Hypothalamus (tissue), 51 donors: ENCODE results near the gene FHAD1.
"Not testable (repeated sequence)": the region's sequence is repeated elsewhere in the genome, so short reads cannot be mapped to it uniquely, and the experiment has no call there.

Source experiments
- DNase-seq, 51 donors: peaks; one replicate each; lab custom pipeline; 2025; lab: John Stamatoyannopoulos, UW

The FHAD1 gene

DNA sequence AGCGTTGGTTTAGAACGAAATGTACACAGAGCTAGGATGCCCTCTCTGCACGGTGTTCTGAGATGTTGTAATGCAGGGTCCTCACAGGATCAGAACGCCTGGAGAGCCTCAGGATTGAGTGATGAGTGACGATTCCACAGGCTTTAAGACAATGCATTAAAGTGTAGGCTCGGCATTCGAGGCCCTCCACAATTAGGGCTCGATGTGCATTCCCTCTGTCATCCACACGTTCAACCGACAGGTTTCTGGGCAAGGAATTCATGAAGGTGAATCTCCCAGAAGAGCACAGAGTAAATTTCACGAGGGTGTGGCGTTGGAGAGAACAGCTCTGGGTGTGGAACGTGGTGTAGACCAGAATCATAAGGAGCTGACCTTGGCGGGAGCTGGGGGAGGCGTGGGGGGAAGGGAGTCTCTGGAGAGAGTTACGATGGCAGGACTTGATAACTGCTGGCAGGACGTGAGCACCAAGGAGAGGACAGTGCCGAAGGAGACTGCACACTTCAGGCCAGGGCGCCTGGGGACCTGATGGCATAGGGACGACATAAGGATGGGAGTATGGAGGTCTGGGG is 111.6 kb downstream of the FHAD1 start:
- no peak for DNase-seq

GRCh38 chr1:15360700-15361099 is 113.7 kb downstream of the FHAD1 start:
- DNase-seq = no peak

DNA sequence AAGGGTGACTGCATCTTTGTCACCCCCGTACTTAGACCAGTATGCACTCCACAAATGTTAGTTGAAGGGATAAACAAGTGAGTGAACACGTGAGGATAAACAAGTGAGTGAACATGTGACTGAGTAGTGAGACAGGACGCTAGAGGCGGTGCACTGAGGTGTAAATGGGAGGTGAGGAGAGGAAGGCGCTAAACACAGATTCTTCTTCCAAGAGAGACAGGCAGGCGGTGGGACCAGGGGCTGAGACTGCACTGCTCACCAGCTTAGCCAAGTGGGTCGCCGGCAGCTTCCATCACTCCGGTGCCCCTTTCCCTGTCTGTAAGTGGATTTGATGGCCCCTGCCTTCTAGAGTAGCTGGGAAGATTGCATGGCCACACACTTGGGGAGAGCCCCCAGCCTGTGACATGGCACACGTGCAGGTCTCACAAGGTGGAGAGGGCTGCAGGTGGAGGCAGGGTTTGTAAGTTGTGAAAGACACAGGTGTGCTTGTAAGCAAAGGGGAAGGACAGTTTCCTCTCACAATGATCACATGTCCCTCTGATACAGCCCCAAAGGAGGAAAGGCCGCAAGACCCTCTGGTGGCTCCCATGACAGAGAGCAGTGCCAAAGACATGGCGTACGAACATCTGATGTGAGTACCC is 115.2 kb downstream of the FHAD1 start:
- no peak for DNase-seq

DNA sequence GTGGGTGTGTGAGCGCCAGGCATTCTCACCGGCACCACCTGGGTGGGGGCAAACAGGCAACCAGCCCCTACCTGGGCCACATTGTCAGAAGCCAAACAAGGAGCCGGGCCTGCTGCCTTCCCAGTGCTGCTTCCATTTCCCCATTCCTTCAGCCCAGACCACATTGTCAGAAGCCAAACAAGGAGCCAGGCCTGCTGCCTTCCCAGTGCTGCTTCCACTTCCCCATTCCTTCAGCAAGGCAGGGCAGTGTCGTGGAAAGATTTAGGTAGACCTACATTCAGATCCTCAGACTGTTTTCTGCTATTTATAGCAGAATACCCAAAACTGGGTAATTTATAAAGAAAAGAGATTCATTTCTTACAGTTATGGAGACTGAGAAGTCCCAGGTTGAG is 115.7 kb downstream of the FHAD1 start:
- DNase-seq = no peak

DNA sequence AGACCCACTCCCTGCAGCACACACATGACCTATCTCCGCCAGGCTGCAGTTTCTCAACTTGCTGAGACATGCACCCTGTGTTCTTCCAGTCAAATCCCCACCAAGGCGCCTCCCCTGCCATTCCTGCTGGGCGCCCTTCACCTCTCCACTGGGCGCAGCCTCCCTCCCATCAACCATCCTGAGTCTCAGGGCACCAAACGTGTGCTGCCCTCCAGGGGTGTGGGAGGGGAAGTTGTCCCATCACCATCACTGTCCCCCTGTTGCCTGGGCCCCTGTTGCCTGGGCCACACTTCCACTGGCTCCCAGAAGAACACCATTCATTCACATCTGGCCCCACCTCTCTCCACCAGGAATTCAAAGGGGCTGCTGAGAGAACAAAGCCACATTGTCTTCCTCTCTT is 117.7 kb downstream of the FHAD1 start:
- no peak for DNase-seq

- DNase-seq = no peak
Measured at GRCh38 chr1:15368888-15369287, 121.9 kb downstream of the FHAD1 start.

DNA sequence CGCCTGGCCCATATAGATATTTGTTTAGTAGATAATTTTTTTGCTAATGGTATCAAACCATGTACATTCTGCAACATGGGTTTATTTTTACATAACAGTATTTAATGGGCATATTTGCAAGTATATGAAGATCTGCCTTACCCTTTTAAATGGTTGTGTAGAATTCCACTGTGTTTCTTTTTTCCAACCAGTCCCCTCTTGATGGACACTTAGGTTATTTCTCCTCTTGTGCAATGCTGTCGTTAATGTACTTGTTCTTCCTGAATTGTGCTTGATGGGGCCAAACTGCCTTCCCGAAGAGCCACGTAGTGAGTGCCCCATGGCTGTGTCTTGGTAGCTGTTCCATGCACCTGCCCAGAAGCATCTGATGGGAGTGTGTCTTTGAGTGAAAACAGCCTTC is 123.2 kb downstream of the FHAD1 start:
- DNase-seq = no peak

GRCh38 chr1:15370781-15371520 is 123.9 kb downstream of the FHAD1 start:
- DNase-seq = peak in 38 of 51 donors; percentile 1 to 68 (median 34)

GRCh38 chr1:15371610-15372545 is 124.9 kb downstream of the FHAD1 start:
- peak in 1 of 51 donors; percentile 2 for DNase-seq

- DNase-seq = no peak
Measured at GRCh38 chr1:15378729-15379128, 131.7 kb downstream of the FHAD1 start.

DNA sequence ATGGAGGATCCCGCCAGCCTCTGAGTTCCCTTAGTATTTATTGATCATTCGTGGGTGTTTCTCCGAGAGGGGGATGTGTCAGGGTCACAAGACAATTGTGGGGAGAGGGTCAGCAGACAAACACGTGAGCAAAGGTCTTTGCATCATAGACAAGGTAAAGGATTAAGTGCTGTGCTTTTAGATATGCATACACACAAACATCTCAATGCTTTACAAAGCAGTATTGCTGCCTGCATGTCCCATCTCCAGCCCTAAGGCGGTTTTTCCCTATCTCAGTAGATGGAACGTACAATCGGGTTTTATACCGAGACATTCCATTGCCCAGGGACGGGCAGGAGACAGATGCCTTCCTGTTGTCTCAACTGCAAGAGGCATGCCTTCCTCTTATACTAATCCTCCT is 132.1 kb downstream of the FHAD1 start:
- not testable (repeated sequence) for DNase-seq

DNA sequence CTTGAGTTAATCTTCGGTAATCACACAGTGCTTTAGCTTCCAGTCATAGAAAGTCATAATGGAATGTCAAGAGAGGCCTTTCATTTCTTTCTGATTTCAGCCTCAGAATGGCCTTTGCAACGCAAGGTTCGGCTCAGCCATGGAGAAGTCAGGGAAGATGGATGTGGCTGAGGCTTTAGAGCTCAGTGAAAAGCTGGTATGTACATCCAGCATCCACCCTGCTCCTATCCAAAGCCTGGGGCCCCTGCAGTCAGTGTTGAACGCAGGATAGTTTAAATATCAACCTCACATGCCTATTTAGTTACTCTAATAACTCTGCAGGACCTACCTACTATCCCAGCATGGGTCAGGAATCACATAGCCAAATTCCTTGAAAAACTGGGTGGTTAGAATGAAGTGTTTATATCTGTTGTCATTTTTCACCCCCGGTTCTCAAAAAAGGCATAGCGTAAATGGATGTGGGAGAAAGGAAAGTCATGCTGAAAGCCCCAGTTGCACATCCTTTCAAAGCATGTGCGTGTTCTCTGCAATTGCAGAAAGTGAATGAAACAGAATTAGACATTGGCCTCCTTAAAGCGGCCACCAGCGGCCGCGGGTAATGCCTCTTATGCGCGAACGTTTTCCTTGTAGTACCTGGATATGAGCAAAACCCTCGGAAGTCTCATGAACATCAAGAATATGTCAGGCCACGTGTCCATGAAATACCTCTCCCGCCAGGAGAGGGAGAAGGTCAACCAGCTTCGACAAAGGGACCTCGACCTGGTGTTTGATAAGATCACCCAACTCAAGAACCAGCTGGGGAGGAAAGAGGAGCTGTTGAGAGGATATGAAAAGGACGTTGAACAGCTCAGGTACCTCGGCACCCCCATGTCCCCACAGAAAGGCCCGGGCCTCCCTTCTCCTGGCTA is 133.8 kb downstream of the FHAD1 start:
- no peak for DNase-seq

GRCh38 chr1:15381805-15382204 is 134.8 kb downstream of the FHAD1 start:
- DNase-seq = no peak

DNA sequence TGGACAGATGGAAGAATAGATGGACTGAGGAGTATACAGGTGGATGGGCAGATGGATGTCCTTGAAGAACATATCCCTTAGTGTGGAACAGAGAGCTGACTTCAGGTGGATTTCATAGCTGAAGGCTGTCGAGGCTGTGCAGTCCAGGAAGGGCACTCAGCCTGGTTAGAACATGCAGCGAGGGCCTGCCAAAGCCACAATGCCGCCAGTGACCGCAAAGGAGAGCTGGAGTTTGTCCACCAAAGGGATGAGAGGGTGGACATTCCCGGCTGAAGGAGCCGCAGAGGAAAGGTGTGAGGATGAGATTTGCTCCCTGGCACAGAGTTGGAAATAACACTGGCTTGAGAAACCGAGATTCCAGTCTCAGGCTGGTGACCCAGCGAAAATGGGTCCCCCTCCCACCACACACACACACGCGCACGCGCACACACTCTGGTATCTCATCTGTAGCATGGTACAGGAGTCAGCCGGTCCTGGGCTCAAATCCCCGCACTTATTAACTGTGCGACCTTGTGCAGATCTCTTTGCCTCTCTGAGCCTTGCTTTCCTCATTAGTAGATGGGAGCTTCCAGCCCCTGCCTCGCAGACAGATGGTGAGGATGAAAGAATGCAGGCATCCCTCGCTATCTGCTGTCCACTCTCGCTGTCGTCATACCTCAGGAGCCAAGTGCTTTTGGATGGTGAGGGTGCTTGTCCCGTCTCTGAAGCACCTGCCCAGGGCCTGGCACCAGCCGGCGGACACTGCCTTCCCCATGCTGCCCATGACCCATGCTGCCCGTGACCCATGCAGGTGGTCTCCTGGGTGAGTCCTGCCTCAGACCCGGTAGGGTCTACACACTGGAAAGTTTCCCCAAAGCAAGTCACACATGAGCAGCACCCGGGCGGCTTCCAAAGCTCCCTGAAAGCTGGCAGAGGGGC is 135.8 kb downstream of the FHAD1 start:
- no peak for DNase-seq

DNA sequence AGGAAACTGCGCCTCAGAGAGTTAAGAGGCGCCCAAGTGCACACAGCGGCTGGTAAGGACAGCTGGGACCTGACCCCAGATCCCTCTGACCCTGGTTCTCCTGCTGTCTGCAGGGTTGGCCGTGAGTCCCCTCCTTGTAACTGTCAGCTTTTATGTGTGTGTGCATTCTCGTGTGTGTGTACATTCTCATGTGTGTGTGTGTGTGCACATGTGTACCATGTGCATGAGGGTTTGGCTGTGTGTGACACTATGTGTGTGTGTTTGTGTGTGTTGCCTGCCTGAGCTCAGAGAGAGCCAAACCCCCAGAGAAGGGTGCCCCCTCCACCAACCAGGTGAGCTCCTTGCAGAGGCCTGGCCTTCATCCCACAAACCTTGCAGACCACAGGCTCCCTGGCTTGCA is 136.8 kb downstream of the FHAD1 start:
- peak in 1 of 51 donors; percentile 34 for DNase-seq

DNA sequence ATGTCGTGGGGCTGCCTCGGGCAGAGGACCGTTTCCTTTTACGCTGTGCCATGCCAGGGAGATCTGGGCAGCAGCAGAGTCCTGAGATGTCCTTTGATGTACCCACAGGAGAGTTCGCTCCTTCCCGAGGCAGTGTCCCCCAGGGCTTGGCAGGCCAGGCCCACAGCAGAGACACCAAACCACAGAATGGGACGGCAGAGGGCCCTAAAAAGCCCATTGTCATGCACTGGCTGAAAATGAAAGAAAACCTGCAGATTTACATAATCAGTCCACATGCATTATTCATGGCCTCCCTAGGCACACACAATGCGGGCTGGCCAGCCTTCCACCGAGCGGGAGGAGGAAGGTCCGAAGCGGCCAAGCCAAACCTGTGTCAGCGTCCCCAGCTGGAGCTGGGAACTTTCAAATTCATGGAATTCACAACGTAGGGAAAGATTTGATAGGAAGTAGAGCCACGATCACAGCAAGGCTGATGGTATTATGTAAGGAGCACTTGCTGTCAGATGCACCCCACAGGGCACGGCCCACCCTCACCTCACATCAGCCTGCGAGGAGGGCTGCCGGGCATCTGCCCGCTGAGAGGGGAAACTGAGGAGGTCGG is 137.4 kb downstream of the FHAD1 start:
- DNase-seq = peak in 42 of 51 donors; percentile 12 to 82 (median 40)

DNA sequence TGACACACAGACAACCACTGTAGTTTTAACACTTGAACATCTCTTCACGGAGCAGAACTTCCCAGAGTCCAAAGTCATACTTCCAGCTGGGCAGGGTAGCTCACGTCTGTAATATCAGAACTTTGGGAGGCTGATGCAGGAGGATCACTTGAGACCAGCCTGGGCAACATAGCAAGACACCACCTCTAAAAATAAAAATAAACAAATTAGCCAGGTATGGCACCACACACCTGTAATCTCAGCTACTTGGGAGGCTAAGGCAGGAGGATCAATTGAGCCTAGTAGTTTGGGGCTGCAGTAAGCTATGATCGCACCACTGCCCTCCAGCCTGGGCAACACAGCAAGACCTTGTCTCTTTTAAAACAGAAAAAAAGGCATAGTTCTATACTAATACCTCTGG is 138.4 kb downstream of the FHAD1 start:
- no peak for DNase-seq

- peak in 39 of 51 donors; percentile 18 to 83 (median 54) for DNase-seq
Measured at GRCh38 chr1:15386164-15386749, 139.2 kb downstream of the FHAD1 start.
